Activated CD8-positive, alpha-beta memory T cell treated with anti-CD3 and anti-CD28 coated beads for 4 hours (primary cell): ENCODE results near the gene JTB.
A peak's percentile ranks its signal among the peaks of the same experiment; 100 is the strongest.

ENCODE experiments used
- DNase-seq, 2 donors: peaks; one replicate each; pipeline ENCODE4 v3.0.0-alpha.2; 2020; ENCODE audit warnings: low read depth in 2 of 2

JTB gene

GRCh38 chr1:153954826-153955225, 22.6 kb downstream of the JTB start:
- no peak for DNase-seq

GRCh38 chr1:153953859-153954365, 23.6 kb downstream of the JTB start:
- no peak for DNase-seq

- no peak for DNase-seq
Measured at GRCh38 chr1:153951801-153952200, 25.7 kb downstream of the JTB start.

- no peak for DNase-seq
Measured at GRCh38 chr1:153951183-153951582, 26.3 kb downstream of the JTB start.

GRCh38 chr1:153946622-153947241, 30.7 kb downstream of the JTB start, which contains the start of gene DENND4B:
Gene DENND4B, minus strand, starts transcription at chr1:153946718. Its CDS starts 2,344 bp downstream, at chr1:153944374.
- peak; percentile 56 to 58 for DNase-seq

- DNase-seq, result peak; percentile 46 to 52
Measured at GRCh38 chr1:153945795-153946621, 31.5 kb downstream of the JTB start.

- peak; percentile 62 to 71 for DNase-seq
Measured at GRCh38 chr1:153945131-153945794, 32.2 kb downstream of the JTB start.

- DNase-seq, result no peak
Measured at GRCh38 chr1:153944827-153945117, 32.7 kb downstream of the JTB start.

GRCh38 chr1:153944005-153944826, 33.3 kb downstream of the JTB start:
- no peak for DNase-seq

- DNase-seq, result no peak
Measured at GRCh38 chr1:153942766-153943549, 34.5 kb downstream of the JTB start.

- DNase-seq, result no peak
Measured at GRCh38 chr1:153941826-153942725, 35.4 kb downstream of the JTB start.

- no peak for DNase-seq
Measured at GRCh38 chr1:153940756-153941155, 36.7 kb downstream of the JTB start.

- no peak for DNase-seq
Measured at GRCh38 chr1:153939476-153939875, 38.0 kb downstream of the JTB start.

- DNase-seq, result no peak
Measured at GRCh38 chr1:153938996-153939395, 38.5 kb downstream of the JTB start.

- no peak for DNase-seq
Measured at GRCh38 chr1:153937331-153937730, 40.1 kb downstream of the JTB start.

GRCh38 chr1:153936011-153936802, 41.3 kb downstream of the JTB start:
- no peak for DNase-seq

GRCh38 chr1:153934746-153935145, 42.7 kb downstream of the JTB start:
- DNase-seq, result no peak

- no peak for DNase-seq
Measured at GRCh38 chr1:153933955-153934354, 43.5 kb downstream of the JTB start.

- DNase-seq, result no peak
Measured at GRCh38 chr1:153933430-153933829, 44.0 kb downstream of the JTB start.
